Fibroblast of lung (primary cell): ENCODE data around the gene ZC3H8. TPM values are rescaled to one million over a fixed set of nuclear protein-coding genes. Genes with fewer than 3 reads are reported as not detected.

Experiments used
- DNase-seq, 2 donors: peaks; one replicate each; pipeline versions ENCODE4 v3.0.0 to v3.0.0-alpha.2; 2010; ENCODE audit warnings: low read depth in 2 of 2
- H2AFZ ChIP-seq: 2 replicates; pipeline ENCODE4 v1.5.1; 2012; ENCODE audit warnings: low read length, control low read depth, inconsistent platforms
- H3K27ac ChIP-seq: 2 replicates; pipeline ENCODE4 v1.5.1; 2011; ENCODE audit warnings: low read length, control low read depth; ENCODE audit not compliant: insufficient read depth
- H3K27me3 ChIP-seq: 2 replicates; pipeline ENCODE4 v1.5.1; 2011; ENCODE audit warnings: mild to moderate bottlenecking, low read length; ENCODE audit not compliant: control insufficient read depth, insufficient read depth
- H3K36me3 ChIP-seq: 2 replicates; pipeline ENCODE4 v1.5.1; 2011; ENCODE audit warnings: low read length; ENCODE audit not compliant: control insufficient read depth, insufficient read depth
- H3K4me1 ChIP-seq: 2 replicates; pipeline ENCODE4 v1.5.1; 2011; ENCODE audit warnings: low read length; ENCODE audit not compliant: control insufficient read depth, insufficient read depth; ENCODE audit errors: extremely low read depth
- H3K4me2 ChIP-seq: 2 replicates; pipeline ENCODE4 v1.5.1; 2011; ENCODE audit warnings: low read length, control low read depth; ENCODE audit not compliant: insufficient read depth; ENCODE audit errors: extremely low read depth
- H3K4me3 ChIP-seq, 4 experiments: fragments of 200-600 bp in 1 of 4; sonication (generic) in 1 of 4; replicated peaks in 1 of 4; 2 replicates each; pipeline ENCODE4 v1.5.1; 2011 to 2016; ENCODE audit warnings: low read length in 4 of 4, low read depth in 3 of 4, mild to moderate bottlenecking in 3 of 4, control low read depth in 2 of 4, inconsistent platforms in 1 of 4, mixed read lengths in 1 of 4; ENCODE audit not compliant: insufficient read depth in 1 of 4; ENCODE audit errors: control extremely low read depth in 1 of 4
- H3K79me2 ChIP-seq: 2 replicates; pipeline ENCODE4 v1.5.1; 2012; ENCODE audit warnings: mild to moderate bottlenecking, low read length, inconsistent platforms; ENCODE audit not compliant: control insufficient read depth, insufficient read depth
- H3K9ac ChIP-seq: 2 replicates; pipeline ENCODE4 v1.5.1; 2011; ENCODE audit warnings: mild to moderate bottlenecking, low read length, control low read depth; ENCODE audit not compliant: insufficient read depth
- H3K9me3 ChIP-seq: 2 replicates; pipeline ENCODE4 v1.5.1; 2012; ENCODE audit warnings: low read depth, low read length; ENCODE audit not compliant: control insufficient read depth, insufficient read depth
- H4K20me1 ChIP-seq: 2 replicates; pipeline ENCODE4 v1.5.1; 2011; ENCODE audit warnings: low read length; ENCODE audit not compliant: control insufficient read depth, insufficient read depth; ENCODE audit errors: extremely low read depth
- EZH2 ChIP-seq: IDR thresholded peaks from 2 replicates; pipeline ENCODE4 v1.5.1; 2012; ENCODE audit warnings: low read length, control low read depth, mild to moderate bottlenecking; ENCODE audit errors: missing control alignments
- polyA plus RNA-seq, 2 donors: library from polyadenylated mRNA; depleted of rRNA in 1 of 2; stranded (reverse) in 1 of 2; unstranded in 1 of 2; fragments of >200 nt; gene quantifications; 2 replicates each; pipeline ENCODE4 v1.2.1, GENCODE V29; 2011 to 2012; ENCODE audit warnings: missing spikeins in 1 of 2
- total RNA-seq: library from RNA; depleted of rRNA; stranded (reverse); fragments of >200 nt; gene quantifications from 2 replicates; pipeline ENCODE4 v1.2.1, GENCODE V29; 2014
- TF ChIP-seq, protein P1 (sequence below), 2 donors: IDR thresholded peaks in 1 of 2; conservative IDR thresholded peaks in 1 of 2; 1 replicate in 1 of 2; 2 replicates in 1 of 2; pipeline ENCODE4 v1.5.1; 2011 to 2012; ENCODE audit warnings: low read length in 2 of 2, control low read depth in 1 of 2, inconsistent platforms in 1 of 2, low read depth in 1 of 2, mild to moderate bottlenecking in 1 of 2

ZC3H8 gene
- total and polyA plus RNA-seq, 2 donors (not counting 1 experiment from before 2014, with no cell fraction given): 2.8 to 4.6 TPM

DNA sequence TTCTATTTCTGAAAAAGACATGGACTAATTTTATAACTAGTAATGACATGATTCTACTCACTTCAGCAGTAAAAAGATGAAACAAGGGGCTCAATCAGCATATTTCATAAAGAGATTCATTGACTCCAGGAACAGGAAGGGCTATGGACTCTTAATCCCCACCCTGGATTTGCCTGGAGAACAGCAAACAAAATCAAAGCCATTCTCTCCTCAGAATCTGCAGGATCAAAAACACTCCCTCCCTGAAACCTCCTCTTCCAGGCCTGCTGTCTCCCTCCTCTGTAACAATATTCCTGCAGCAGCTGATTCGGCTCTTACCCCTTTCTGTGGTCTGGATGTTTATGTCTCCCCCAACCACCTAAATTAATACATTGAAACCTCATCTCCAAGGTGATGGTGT, 57.0 kb downstream of the ZC3H8 start:
- no peaks in the 10 kb centered on the region for H3K79me2 ChIP-seq
- H3K36me3 ChIP-seq: no peaks in the 10 kb centered on the region
- H3K9ac ChIP-seq: no peak overlapping the region
- no peak overlapping the region for H3K4me2 ChIP-seq
- H3K27ac ChIP-seq: no peak overlapping the region
- no peaks in the 10 kb centered on the region for H3K9me3 ChIP-seq
- H2AFZ ChIP-seq: no peak overlapping the region
- H3K27me3 ChIP-seq: no peaks in the 10 kb centered on the region
- H3K4me3 ChIP-seq: no peak overlapping the region
- no peak for DNase-seq
- no peaks in the 10 kb centered on the region for H3K4me1 ChIP-seq
- TF ChIP-seq EZH2: no peak
- TF ChIP-seq, protein P1, sequence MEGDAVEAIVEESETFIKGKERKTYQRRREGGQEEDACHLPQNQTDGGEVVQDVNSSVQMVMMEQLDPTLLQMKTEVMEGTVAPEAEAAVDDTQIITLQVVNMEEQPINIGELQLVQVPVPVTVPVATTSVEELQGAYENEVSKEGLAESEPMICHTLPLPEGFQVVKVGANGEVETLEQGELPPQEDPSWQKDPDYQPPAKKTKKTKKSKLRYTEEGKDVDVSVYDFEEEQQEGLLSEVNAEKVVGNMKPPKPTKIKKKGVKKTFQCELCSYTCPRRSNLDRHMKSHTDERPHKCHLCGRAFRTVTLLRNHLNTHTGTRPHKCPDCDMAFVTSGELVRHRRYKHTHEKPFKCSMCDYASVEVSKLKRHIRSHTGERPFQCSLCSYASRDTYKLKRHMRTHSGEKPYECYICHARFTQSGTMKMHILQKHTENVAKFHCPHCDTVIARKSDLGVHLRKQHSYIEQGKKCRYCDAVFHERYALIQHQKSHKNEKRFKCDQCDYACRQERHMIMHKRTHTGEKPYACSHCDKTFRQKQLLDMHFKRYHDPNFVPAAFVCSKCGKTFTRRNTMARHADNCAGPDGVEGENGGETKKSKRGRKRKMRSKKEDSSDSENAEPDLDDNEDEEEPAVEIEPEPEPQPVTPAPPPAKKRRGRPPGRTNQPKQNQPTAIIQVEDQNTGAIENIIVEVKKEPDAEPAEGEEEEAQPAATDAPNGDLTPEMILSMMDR (conservative IDR thresholded peaks at IDR 0.05 in 1 of 2, IDR thresholded peaks at IDR 0.05 in 1 of 2; ENCODE audit: low read depth in 1 of 2, low read length in 2 of 2): no peak
- H4K20me1 ChIP-seq: no peaks in the 10 kb centered on the region

DNA sequence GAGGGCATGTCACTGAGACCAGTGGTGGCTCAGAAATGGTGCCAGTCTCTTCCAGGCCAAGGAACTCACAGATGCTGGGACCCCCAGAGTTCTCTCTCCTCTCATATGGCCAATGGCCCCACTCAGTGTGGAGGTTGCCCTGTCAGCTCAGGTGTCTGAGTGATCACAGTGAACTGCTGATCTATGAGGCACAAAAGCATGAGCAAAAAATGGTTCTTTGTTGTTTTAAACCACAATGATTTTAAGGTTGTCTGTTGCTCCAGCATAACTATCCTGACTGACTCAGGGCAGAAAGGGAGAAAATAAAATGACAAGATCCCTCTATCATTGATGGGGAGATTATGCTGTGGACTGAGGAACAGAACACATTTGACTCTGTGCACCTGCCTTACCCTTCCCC, 58.9 kb downstream of the ZC3H8 start:
- Histone ChIP-seq H2AFZ (no peak overlapping the region), H3K27ac (no peak overlapping the region), H3K4me3 (no peak overlapping the region), H3K36me3 (no peaks in the 10 kb centered on the region), H3K27me3 (no peaks in the 10 kb centered on the region), H3K79me2 (no peaks in the 10 kb centered on the region), H3K9ac (no peak overlapping the region), H4K20me1 (no peaks in the 10 kb centered on the region), H3K4me1 (no peaks in the 10 kb centered on the region), H3K4me2 (no peak overlapping the region), H3K9me3 (no peaks in the 10 kb centered on the region)
- TF ChIP-seq EZH2: no peak
- TF ChIP-seq, protein P1 (conservative IDR thresholded peaks at IDR 0.05 in 1 of 2, IDR thresholded peaks at IDR 0.05 in 1 of 2; ENCODE audit: low read depth in 1 of 2, low read length in 2 of 2): no peak
- DNase-seq: no peak

DNA sequence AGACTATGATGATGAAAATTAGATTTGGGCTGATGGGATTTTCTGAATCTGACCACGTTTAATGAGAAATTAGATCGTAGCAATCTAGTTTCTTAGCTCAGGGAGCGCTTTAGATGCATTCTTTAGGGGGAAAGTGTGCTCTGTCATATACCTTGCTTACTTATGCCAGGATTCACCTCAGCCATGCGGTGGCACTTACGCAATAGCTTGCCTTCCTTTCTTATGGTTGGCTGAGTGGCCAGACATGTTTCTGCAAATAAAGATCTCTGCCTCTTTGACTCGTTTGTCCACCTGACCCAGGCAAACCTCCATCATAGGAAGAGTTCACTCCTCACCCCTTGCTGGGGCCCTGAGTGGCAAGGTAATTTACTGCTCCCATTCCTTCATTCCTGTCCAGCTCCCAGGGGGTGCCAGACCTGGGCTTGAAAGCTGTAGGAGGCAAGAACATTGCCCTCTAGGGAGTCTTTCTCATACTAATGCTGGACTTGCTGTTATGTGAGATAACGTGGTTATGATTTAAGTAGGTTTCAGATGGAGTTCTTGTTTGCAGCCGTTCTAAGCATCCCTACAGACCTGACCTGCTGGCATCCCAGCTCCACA, 59.6 kb downstream of the ZC3H8 start:
- Histone ChIP-seq H2AFZ (no peak overlapping the region), H3K4me3 (no peak overlapping the region), H3K4me2 (no peak overlapping the region), H3K9ac (no peak overlapping the region), H3K9me3 (no peaks in the 10 kb centered on the region), H3K27me3 (no peaks in the 10 kb centered on the region), H3K36me3 (no peaks in the 10 kb centered on the region), H3K27ac (no peak overlapping the region), H3K79me2 (no peaks in the 10 kb centered on the region), H3K4me1 (no peaks in the 10 kb centered on the region), H4K20me1 (no peaks in the 10 kb centered on the region)
- no peak for DNase-seq
- no peak for TF ChIP-seq EZH2
- TF ChIP-seq, protein P1 (conservative IDR thresholded peaks at IDR 0.05 in 1 of 2, IDR thresholded peaks at IDR 0.05 in 1 of 2; ENCODE audit: low read depth in 1 of 2, low read length in 2 of 2): no peak
